ENCODE data around the gene CAMSAP1.

Gene CAMSAP1

GRCh38 chr9:135850737-135851136, 56.6 kb downstream of the CAMSAP1 start:
- no peak for FAIRE-seq
- TF ChIP-seq CTCF (IDR thresholded peaks at IDR 0.05; ENCODE audit: insufficient read depth, missing control alignments), result no peak
- DNase-seq (ENCODE audit: insufficient read length, low spot score), result no peak

- FAIRE-seq (no peak), DNase-seq (ENCODE audit: insufficient read length, low spot score) (no peak)
- TF ChIP-seq CTCF (IDR thresholded peaks at IDR 0.05; ENCODE audit: insufficient read depth, missing control alignments), result no peak
Measured at GRCh38 chr9:135849181-135849580, 58.2 kb downstream of the CAMSAP1 start.

- FAIRE-seq (no peak), DNase-seq (ENCODE audit: insufficient read length, low spot score) (no peak)
- no peak for TF ChIP-seq CTCF (IDR thresholded peaks at IDR 0.05; ENCODE audit: insufficient read depth, missing control alignments)
Measured at GRCh38 chr9:135848341-135849047, 58.9 kb downstream of the CAMSAP1 start.

- FAIRE-seq, result no peak
- no peak for DNase-seq (ENCODE audit: insufficient read length, low spot score)
- no peak for TF ChIP-seq CTCF (IDR thresholded peaks at IDR 0.05; ENCODE audit: insufficient read depth, missing control alignments)
Measured at GRCh38 chr9:135847833-135848232, 59.5 kb downstream of the CAMSAP1 start.

- FAIRE-seq (no peak), DNase-seq (ENCODE audit: insufficient read length, low spot score) (no peak)
- TF ChIP-seq CTCF (IDR thresholded peaks at IDR 0.05; ENCODE audit: insufficient read depth, missing control alignments), result no peak
Measured at GRCh38 chr9:135840539-135840938, 66.8 kb downstream of the CAMSAP1 start.

- DNase-seq (ENCODE audit: insufficient read length, low spot score) (no peak), FAIRE-seq (no peak)
- no peak for TF ChIP-seq CTCF (IDR thresholded peaks at IDR 0.05; ENCODE audit: insufficient read depth, missing control alignments)
Measured at GRCh38 chr9:135840107-135840506, 67.2 kb downstream of the CAMSAP1 start.

GRCh38 chr9:135839516-135839915, 67.8 kb downstream of the CAMSAP1 start:
- no peak for FAIRE-seq

More at GRCh38 chr9:135839516-135839915, 67.8 kb downstream of the CAMSAP1 start:
- no peak for DNase-seq (ENCODE audit: insufficient read length, low spot score)
- no peak for TF ChIP-seq CTCF (IDR thresholded peaks at IDR 0.05; ENCODE audit: insufficient read depth, missing control alignments)
